Left ventricle myocardium inferior (tissue), 1 donor: Measurements from ENCODE around the gene EVA1A. TPM values are rescaled to one million over a fixed set of nuclear protein-coding genes. Genes with fewer than 3 reads are reported as not detected.

ENCODE experiments used
- DNase-seq: peaks from one replicate; pipeline ENCODE4 v3.0.0-alpha.2; 2020
- H3K27ac ChIP-seq: fragments of 200-600 bp; replicated peaks from 2 replicates; pipeline ENCODE4 v1.8.0; 2021
- H3K27me3 ChIP-seq: fragments of 200-600 bp; 2 replicates; pipeline ENCODE4 v1.8.0; 2021; ENCODE audit warnings: low read depth
- H3K36me3 ChIP-seq: fragments of 200-600 bp; 2 replicates; pipeline ENCODE4 v1.8.0; 2021
- H3K4me1 ChIP-seq: fragments of 200-600 bp; 2 replicates; pipeline ENCODE4 v1.8.0; 2021
- H3K4me3 ChIP-seq: fragments of 200-600 bp; 2 replicates; pipeline ENCODE4 v1.8.0; 2021; ENCODE audit warnings: mild to moderate bottlenecking, moderate library complexity
- H3K9me3 ChIP-seq: fragments of 200-600 bp; replicated peaks from 2 replicates; pipeline ENCODE4 v1.8.0; 2021
- CTCF ChIP-seq: fragments of 200-600 bp; IDR thresholded peaks from 2 replicates; pipeline ENCODE4 v1.8.0; 2021; ENCODE audit warnings: antibody characterized with exemption, mild to moderate bottlenecking, borderline replicate concordance
- intact Hi-C: fragments of 100-400 bp; cut with micrococcal nuclease; formaldehyde crosslinking; loops from one replicate; pipeline ENCODE4 v1.11.0; 2022
- total RNA-seq: library from RNA; stranded (reverse); fragmentation: NEBNext Ultra II Directional; extraction: Animal tissue kit (Norgen Biotek cat#: 25700); gene quantifications from one replicate; pipeline ENCODE4 v1.2.1, GENCODE V29; 2021
- donor health status: DM: no; HTN: yes; CAD: no; lungs with severe emphysema.

EVA1A gene
- total RNA-seq, 1 donor from 2014 or later = 0.41 TPM

GRCh38 chr2:75570948-75571729 is 10.4 kb upstream of the EVA1A start:
- H3K4me3 ChIP-seq = no peak overlapping the region
- no peak for DNase-seq
- H3K9me3 ChIP-seq = peaks cover 6% of the 10 kb centered on the region
- intact Hi-C loops = no loop called here
- H3K27ac ChIP-seq = no peak overlapping the region
- H3K27me3 ChIP-seq = no peaks in the 10 kb centered on the region
- no peaks in the 10 kb centered on the region for H3K4me1 ChIP-seq
- no peaks in the 10 kb centered on the region for H3K36me3 ChIP-seq
- no peak for TF ChIP-seq CTCF

- Histone ChIP-seq H3K27ac (no peak overlapping the region), H3K27me3 (no peaks in the 10 kb centered on the region), H3K36me3 (no peaks in the 10 kb centered on the region), H3K9me3 (peaks cover 4% of the 10 kb centered on the region), H3K4me3 (no peak overlapping the region), H3K4me1 (no peaks in the 10 kb centered on the region)
- TF ChIP-seq CTCF = no peak
- intact Hi-C loops = no loop called here
- no peak for DNase-seq
Measured at GRCh38 chr2:75570024-75570947, 9.5 kb upstream of the EVA1A start.

GRCh38 chr2:75569546-75569945 is 8.8 kb upstream of the EVA1A start:
- intact Hi-C loops = no loop called here
- no peaks in the 10 kb centered on the region for H3K9me3 ChIP-seq
- no peaks in the 10 kb centered on the region for H3K4me1 ChIP-seq
- H3K27me3 ChIP-seq = no peaks in the 10 kb centered on the region
- TF ChIP-seq CTCF = no peak
- H3K27ac ChIP-seq = no peak overlapping the region
- no peaks in the 10 kb centered on the region for H3K36me3 ChIP-seq
- H3K4me3 ChIP-seq = no peak overlapping the region
- no peak for DNase-seq

- no peak overlapping the region for H3K4me3 ChIP-seq
- no peak for DNase-seq
- peaks cover 12% of the 10 kb centered on the region for H3K27me3 ChIP-seq
- intact Hi-C loops = no loop called here
- no peaks in the 10 kb centered on the region for H3K9me3 ChIP-seq
- no peaks in the 10 kb centered on the region for H3K4me1 ChIP-seq
- no peak for TF ChIP-seq CTCF
- H3K36me3 ChIP-seq = no peaks in the 10 kb centered on the region
- H3K27ac ChIP-seq = no peak overlapping the region
Measured at GRCh38 chr2:75568174-75568573, 7.4 kb upstream of the EVA1A start.

GRCh38 chr2:75565472-75566462 is 5.0 kb upstream of the EVA1A start:
- H3K27me3 ChIP-seq = peaks cover 36% of the 10 kb centered on the region
- peaks cover 10% of the 10 kb centered on the region for H3K4me1 ChIP-seq
- no peaks in the 10 kb centered on the region for H3K9me3 ChIP-seq
- no peak overlapping the region for H3K27ac ChIP-seq
- intact Hi-C loops = no loop called here
- DNase-seq = no peak
- H3K36me3 ChIP-seq = no peaks in the 10 kb centered on the region
- no peak for TF ChIP-seq CTCF
- no peak overlapping the region for H3K4me3 ChIP-seq
